Neural progenitor cell (in vitro differentiated cells): ENCODE measurements around the gene TCOF1.

Experiments
- CTCF ChIP-seq: fragments of 200-600 bp; sonication (generic); IDR thresholded peaks from 2 replicates; pipeline ENCODE4 v1.5.1; 2017; ENCODE audit warnings: antibody characterized with exemption, mild to moderate bottlenecking
- EZH2phosphoT487 ChIP-seq: fragments of 200-600 bp; sonication (generic); IDR thresholded peaks from 2 replicates; pipeline ENCODE4 v1.6.1; 2017; ENCODE audit warnings: antibody characterized with exemption

GRCh38 chr5:150368526-150368925, 11.0 kb downstream of the TCOF1 start:
- TF ChIP-seq CTCF, result no peak
- TF ChIP-seq EZH2phosphoT487, result no peak
